WERI-Rb-1 (cell line): ENCODE measurements around the gene ADAM12.

Experiments used
- DNase-seq: peaks from one replicate; pipeline ENCODE4 v3.0.0-alpha.2; 2020
- H3K27ac ChIP-seq: fragments of 250-450 bp; sonication (Bioruptor Pico); 2 replicates; pipeline ENCODE4 v1.5.1; 2020; ENCODE audit warnings: mild to moderate bottlenecking, moderate library complexity
- H3K27me3 ChIP-seq: fragments of 250-450 bp; sonication (Bioruptor Pico); 2 replicates; pipeline ENCODE4 v1.5.1; 2021; ENCODE audit warnings: mild to moderate bottlenecking, low read depth, moderate library complexity; ENCODE audit not compliant: insufficient read depth, severe bottlenecking
- H3K36me3 ChIP-seq: fragments of 250-450 bp; sonication (Bioruptor Pico); 2 replicates; pipeline ENCODE4 v1.5.1; 2020; ENCODE audit warnings: mild to moderate bottlenecking, moderate library complexity
- H3K4me3 ChIP-seq: 2 replicates; pipeline ENCODE4 v1.5.1; 2011; ENCODE audit warnings: low read depth, mild to moderate bottlenecking, control low read depth, low read length
- H3K9me3 ChIP-seq: fragments of 250-450 bp; sonication (Bioruptor Pico); 2 replicates; pipeline ENCODE4 v1.5.1; 2021; ENCODE audit warnings: mild to moderate bottlenecking, moderate library complexity; ENCODE audit not compliant: severe bottlenecking
- TF ChIP-seq, protein P1 (sequence below): IDR thresholded peaks from 2 replicates; pipeline ENCODE4 v1.5.1; 2011; ENCODE audit warnings: low read depth, mild to moderate bottlenecking, control low read depth, inconsistent platforms, low read length

ADAM12 gene

DNA sequence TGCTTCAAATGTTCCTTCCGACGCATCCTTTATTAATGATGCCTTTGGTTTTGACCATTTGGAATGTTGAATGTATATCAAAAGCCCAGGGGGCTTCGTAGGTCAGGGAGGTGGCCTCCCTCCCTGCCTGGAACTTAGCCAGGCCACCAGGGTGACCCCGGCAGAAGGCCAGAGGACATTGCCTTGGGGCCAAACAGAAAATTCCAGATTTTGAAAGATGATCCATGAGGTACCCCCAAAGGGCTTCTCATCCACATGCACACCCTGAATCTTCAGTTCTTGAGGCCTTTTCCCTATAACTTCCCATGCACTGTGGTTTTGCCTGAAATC lies 171.7 kb downstream of the ADAM12 start:
- Histone ChIP-seq H3K36me3 (no peaks in the 10 kb centered on the region), H3K4me3 (no peak overlapping the region), H3K9me3 (no peaks in the 10 kb centered on the region), H3K27ac (no peak overlapping the region), H3K27me3 (no peaks in the 10 kb centered on the region)
- TF ChIP-seq, protein P1, sequence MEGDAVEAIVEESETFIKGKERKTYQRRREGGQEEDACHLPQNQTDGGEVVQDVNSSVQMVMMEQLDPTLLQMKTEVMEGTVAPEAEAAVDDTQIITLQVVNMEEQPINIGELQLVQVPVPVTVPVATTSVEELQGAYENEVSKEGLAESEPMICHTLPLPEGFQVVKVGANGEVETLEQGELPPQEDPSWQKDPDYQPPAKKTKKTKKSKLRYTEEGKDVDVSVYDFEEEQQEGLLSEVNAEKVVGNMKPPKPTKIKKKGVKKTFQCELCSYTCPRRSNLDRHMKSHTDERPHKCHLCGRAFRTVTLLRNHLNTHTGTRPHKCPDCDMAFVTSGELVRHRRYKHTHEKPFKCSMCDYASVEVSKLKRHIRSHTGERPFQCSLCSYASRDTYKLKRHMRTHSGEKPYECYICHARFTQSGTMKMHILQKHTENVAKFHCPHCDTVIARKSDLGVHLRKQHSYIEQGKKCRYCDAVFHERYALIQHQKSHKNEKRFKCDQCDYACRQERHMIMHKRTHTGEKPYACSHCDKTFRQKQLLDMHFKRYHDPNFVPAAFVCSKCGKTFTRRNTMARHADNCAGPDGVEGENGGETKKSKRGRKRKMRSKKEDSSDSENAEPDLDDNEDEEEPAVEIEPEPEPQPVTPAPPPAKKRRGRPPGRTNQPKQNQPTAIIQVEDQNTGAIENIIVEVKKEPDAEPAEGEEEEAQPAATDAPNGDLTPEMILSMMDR: no peak
- no peak for DNase-seq

DNA sequence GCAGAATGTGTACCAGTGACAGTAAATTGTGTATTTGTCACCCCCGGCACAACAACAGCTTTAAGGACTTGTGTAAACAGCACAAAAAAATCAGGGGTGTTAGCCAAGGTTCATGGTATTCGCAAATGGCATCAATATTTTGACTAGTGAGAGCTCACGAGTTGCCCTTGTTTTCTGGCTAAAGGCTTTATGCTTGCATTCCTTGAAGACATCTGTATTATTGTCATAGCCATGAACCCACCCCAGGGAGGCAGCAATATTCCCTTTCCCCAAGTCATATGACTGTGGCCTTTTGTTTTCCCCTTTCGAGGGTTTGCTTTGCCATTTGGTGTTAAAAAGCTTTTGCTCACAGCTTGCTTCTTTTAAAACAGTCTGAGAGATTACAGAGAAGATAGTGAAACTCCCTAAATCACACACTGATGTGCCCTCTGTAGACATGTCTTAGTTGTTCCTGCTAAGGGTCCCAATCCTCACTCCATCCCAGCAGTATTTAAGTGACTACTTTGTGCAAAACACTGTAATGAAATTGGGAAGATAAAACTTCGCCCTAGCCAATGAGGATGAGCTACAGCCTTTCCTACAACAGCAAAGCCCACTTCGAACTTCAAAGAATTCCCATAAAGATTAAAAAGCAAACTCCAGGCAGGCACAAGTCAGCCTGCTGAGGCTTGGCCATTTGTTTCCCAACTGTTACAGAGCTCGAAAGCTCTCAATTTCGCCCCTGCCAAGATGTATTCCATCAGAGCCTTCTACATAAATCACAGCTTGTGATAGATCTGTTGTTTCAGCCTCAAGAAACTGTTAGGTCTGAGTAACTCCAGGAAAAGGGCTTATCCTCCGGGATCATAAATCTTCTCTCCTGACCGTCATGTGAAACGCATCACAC lies 172.3 kb downstream of the ADAM12 start:
- Histone ChIP-seq H3K27me3 (no peaks in the 10 kb centered on the region), H3K27ac (peak overlapping the region; percentile 28; the same call in 1 of the 2 replicates), H3K4me3 (no peak overlapping the region), H3K36me3 (no peaks in the 10 kb centered on the region), H3K9me3 (no peaks in the 10 kb centered on the region)
- DNase-seq: peak; percentile 34
- TF ChIP-seq, protein P1: no peak

DNA sequence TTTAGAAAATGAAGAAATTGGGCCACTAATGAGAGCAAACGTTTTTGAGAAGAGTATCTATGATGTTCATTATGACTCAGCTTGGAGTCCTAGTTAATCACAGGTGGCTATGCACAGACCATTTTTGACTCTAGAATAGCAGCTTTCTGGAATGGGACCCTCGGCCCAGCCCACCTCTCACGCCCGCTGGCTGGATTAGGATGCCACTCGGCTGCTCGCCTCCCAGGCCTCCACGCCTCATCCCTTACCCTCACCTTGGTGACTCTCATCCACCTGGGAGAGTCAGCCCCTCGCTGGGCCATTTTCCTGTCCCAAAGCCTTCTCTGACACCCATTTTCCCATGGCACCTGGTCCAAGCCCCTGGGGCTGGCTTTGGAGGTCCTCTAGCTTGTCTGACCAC lies 173.6 kb downstream of the ADAM12 start:
- TF ChIP-seq, protein P1: no peak
- no peak overlapping the region for H3K4me3 ChIP-seq
- H3K9me3 ChIP-seq: no peaks in the 10 kb centered on the region
- no peak overlapping the region for H3K27ac ChIP-seq
- no peaks in the 10 kb centered on the region for H3K36me3 ChIP-seq
- no peak for DNase-seq
- no peaks in the 10 kb centered on the region for H3K27me3 ChIP-seq

DNA sequence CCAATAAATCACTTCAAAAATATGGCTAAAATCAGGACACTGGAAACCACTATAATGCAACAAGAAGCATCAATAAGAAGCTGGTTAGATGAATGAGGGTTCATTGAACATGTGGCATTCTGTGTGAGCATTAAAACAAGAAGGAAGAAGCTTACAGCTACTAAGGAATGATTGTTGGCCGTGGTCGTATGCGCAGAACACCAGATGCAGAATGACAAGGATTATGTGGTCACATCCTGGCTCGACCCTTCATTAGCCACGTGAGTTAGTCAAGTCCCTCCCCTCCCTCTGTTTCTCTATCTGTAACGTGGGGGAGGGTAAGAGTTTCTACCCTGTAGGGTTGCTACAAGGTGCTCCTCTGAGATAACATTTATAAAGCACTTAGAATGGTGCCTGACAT lies 174.3 kb downstream of the ADAM12 start:
- peak overlapping the region; percentile 6 for H3K27ac ChIP-seq
- no peaks in the 10 kb centered on the region for H3K27me3 ChIP-seq
- H3K9me3 ChIP-seq: no peaks in the 10 kb centered on the region
- DNase-seq: peak; percentile 68
- H3K36me3 ChIP-seq: no peaks in the 10 kb centered on the region
- TF ChIP-seq, protein P1: no peak
- no peak overlapping the region for H3K4me3 ChIP-seq

DNA sequence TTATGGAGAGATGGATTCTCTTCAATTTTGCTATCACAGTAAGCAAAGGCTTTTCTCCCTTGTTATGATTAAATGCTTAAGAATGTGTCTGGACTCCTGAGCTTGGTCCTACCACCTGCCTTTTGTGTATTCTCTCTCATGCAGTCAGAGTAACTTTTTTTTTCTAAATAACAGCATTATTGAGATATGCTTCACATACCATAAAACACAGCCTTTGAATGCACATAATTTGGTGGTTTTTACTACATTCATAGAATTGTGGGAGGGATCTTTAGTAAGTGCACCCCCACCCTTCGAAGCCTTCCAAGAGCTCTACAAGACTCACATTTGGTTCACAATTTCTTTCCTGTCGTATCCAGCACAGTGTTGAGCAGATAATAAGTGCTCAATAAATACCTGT lies 175.5 kb downstream of the ADAM12 start:
- Histone ChIP-seq H3K27me3 (no peaks in the 10 kb centered on the region), H3K9me3 (no peaks in the 10 kb centered on the region), H3K4me3 (no peak overlapping the region), H3K27ac (peak overlapping the region; percentile 6; the same call in 1 of the 2 replicates), H3K36me3 (no peaks in the 10 kb centered on the region)
- TF ChIP-seq, protein P1: no peak
- no peak for DNase-seq
